Pulmonary artery endothelial cell (primary cell): Measurements from ENCODE around the gene SREK1IP1. TPM values are rescaled to one million over a fixed set of nuclear protein-coding genes. Genes with fewer than 3 reads are reported as not detected.
"Not testable (repeated sequence)": the region's sequence is repeated elsewhere in the genome, so short reads cannot be mapped to it uniquely, and the experiment has no call there.

Source experiments
- DNase-seq: peaks from one replicate; pipeline ENCODE4 v3.0.0-alpha.2; 2011; ENCODE audit warnings: low read depth, low spot score
- total RNA-seq: library from RNA; depleted of rRNA; stranded (reverse); fragments of >200 nt; gene quantifications from 2 replicates; pipeline ENCODE4 v1.2.3, GENCODE V29; 2014

The SREK1IP1 gene
- total RNA-seq, 1 donor from 2014 or later, result 13.8 TPM

DNA sequence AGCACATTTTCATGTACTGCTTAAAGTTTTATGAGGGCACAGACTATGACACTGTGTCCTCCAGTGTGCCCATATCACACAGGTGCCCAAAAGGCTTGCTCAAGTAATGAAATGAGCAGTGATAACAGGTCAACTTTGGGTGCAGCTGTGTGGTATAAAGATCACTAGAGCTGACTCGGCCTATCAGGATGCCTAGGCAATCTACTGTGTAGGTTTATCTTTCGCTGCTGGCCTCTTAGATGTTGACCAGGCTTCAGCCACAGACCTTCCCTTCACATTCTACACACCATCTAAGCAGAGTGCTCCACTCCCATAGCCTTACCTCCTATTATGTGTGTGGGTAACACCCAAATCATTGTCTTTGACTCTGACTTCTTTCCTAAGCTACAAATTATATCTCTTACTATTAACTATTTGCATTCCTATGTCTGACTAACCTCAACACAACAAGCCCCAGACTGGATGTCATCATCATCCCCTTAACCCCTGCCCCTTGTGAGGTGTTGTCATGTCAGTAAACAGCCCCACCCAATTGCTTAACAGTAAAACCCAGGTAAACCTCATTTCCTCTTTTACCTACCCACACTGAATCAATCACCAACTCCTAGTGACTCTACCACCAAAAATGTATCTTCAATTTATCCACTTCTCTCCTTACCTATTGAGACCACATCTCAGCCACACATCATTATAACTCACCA is 2.5 kb downstream of the SREK1IP1 start:
- DNase-seq, result no peak

DNA sequence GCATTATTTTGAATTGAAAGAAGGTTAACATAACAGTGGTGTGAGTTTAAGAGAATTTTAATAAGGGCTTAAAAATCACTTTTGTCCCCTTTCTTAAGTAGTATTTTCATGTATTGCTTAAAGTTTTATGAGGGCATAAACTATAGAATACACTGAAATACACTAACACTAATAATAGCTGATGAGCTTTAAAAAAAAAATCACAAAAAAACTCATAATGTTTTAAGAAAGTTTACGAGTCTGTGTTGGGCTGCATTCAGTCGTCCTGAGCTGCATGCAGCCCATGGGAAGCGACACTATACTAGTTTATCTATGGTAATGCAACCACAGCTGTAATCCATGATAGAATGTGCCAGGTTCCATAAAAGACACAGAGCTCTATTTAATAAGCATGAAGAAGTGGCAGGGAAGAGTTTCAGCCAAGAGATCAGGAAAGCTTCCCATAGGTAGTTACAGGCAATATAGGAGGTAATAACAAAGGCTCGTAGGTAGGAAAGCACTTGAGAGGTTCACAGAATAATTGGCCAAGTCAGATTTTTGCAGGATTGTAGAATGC is 4.5 kb downstream of the SREK1IP1 start:
- no peak for DNase-seq

DNA sequence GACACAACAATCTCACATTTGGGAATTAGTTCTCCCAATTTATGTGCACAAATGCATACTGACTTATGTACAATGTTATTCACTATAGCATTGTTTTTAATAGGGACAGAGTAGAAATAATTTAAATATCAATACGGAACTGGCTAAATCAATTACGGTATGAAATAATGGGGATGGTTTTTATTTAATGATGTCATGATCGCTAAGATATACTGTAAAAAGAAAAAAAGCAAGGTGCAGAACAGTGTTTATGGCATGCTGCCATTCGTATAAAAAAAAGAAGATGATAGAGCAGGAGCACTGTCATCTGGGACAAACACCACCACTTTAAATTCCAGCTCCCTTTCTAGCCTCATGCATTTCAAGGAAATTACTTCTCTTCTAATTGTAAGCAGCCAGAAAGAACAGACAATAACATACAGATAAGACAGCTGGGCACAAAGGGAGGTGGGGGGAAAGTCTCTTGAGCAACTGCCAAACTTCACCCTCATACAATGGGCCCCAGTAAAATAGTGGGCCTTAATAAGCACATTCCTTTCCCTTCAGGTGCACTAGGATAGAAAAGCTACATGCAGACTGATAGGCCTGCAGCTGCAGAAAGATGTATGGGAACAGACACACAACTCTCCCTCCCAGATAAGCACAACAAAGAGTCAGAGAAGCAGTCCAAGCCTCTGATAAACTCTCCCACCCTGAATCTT is 8.4 kb downstream of the SREK1IP1 start:
- DNase-seq, result no peak

DNA sequence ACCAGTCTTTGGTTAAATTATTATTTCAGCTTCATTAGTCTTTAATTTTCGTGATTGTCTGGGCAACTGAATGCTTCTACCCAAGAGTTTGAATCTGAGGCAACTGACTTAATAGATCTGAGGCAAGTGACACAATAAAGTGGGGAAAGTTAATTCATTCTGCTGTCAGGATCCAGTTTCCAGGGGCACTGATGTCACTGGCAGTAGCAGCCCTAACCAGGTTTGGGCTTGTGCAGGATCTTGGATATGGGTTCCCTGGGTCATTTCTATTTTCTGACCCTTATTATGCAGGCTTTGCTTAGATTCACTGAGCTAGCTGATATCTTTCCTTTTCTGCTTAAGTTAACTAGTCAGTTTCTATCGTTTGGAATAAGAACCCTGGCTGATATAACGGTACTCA is 9.6 kb downstream of the SREK1IP1 start:
- DNase-seq, result no peak

DNA sequence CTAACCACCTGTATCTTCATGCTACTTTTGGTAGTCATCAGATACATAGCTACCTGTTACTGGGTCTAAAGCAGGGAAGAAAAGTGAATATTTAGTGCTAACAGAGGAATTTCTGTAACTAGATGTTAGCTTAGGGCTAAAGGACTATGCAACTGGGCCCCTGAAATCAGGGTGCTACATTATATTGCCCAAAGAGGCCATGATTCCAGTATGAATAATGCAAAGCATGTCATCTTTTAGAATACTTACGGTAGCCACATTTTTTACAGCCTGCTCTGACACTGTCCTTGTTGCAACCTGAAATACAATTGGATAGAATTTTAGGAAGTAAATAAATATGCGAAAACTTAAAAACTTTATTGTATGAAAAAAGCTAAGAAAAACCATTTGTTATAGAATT is 14.4 kb downstream of the SREK1IP1 start:
- DNase-seq, result no peak

DNA sequence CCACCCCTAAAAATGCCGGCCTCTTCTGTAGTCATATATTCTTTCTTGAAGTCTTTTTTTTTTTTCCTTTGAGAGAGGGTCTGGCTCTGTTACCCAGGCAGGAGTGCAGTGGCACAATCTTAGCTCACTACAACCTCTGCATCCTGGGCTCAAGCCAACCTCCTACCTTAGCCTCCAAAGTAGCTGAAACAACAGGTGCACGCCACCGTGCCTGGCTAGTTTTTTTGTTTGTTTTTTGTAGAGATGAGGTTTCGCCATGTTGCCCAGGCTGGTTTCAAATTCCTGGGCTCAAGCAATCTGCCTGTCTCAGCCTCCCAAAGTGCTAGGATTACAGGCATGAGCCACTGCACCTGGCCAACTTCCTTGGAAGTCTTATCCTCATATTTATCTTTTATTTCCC is 19.1 kb downstream of the SREK1IP1 start:
- DNase-seq, result no peak

DNA sequence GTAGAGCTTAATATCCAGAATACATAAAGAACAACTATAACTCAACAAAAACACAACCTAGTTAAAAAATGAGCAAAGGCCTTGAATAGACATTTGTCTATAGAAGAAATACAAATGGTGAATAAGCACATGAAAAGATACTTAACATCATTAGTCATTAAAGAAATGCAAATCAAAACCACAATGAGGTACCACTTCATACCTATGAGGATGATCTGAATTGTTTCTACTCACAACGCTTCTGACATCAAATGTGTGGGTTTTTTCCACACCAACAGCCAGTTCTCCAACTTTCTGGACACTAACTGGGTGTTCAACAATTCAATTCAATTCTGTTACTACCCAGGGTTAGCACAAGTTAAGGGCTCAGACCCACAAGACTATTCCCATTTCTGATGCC is 22.0 kb downstream of the SREK1IP1 start:
- DNase-seq, result no peak

DNA sequence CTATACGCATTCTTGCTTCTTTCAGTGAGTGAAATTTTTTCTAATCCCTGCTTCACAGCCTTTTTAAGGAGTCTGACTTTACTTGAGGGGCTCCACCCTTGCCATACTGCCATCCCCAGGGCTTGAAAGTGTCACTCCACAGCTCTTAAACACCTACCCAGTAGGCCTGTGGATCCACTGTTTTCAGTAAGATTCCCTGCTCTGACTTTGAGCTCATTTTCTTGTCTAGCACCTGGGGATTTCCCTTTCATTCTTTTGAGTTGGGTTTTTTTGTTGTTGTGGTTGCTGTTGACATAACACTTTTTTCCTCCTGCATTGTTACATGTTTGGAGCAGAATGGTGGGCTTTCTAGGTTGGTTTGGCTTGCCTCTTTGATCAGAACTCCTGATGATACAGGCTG is 23.6 kb downstream of the SREK1IP1 start:
- no peak for DNase-seq

DNA sequence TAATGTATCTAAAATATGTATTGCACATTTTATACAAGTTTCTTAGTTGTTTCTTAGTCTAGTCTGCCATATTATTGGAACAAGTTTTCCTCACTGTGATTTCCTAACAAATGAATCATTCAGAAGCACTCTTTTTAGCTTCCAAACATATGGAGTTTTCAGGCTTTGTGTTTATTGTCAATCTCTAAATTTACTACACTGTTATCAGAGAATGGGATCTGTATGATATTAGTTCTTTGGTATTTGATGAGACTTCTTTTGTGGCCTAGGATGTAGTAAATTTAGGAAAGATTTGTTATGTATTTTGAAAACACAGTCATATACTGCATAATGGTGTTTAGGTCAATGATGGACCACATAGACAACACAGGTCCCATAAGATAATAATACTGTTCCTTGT is 25.7 kb downstream of the SREK1IP1 start:
- no peak for DNase-seq

DNA sequence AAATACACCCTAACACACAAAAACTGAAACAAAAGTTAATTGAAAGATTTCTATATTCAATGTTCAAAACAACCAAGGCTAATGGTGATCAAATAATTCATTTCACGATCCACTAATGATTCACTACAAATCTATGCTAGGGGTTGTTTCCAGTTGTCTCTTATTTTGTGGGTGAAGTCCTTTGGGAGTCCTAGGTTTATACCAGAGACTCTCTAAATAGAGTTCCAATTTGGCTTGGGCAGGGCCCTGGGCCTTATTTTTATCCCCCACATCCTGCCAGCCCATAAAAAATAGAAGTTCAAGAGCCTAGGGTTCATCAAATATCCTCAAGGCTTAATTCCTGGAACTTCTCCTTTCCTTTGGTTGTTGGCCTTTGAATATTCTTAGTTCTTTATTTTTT is 26.1 kb downstream of the SREK1IP1 start:
- DNase-seq, result no peak

DNA sequence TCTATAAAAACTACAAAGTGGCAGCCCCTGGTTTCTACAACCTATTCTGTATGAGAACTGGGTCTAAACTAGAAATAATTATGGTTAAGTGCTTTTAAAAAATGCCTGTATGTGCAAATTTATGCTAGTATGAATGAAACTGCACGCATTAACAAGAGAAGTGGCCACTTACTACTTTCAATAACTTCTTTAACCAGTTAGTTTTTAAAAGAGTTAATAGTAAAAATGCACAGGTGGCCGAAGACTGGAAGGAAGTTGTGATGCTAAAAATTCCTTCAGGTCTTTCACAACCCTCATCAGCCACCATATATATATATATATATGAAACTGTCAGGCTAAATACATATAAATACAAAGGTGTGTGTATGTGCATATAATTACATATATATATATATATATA is 41.3 kb downstream of the SREK1IP1 start:
- no peak for DNase-seq

DNA sequence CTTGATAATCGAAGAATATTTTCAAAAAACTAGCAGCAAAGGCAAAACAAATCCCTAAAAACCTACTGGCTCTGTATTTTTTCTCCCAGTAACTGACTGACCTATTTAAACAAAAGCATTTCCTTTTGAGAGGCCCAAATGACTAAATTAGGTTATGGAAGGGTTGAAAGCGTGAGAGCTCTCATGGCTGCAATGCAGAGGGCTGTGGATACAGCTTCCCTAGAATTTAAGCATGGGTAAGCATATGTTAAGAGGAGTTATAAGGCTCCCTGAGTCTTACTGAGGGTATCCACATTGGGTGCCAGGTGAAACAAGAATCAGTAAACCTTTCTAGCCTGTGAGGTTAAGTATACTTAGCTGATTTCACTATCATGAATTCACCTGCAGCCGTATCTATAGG is 45.9 kb downstream of the SREK1IP1 start:
- DNase-seq, result no peak

DNA sequence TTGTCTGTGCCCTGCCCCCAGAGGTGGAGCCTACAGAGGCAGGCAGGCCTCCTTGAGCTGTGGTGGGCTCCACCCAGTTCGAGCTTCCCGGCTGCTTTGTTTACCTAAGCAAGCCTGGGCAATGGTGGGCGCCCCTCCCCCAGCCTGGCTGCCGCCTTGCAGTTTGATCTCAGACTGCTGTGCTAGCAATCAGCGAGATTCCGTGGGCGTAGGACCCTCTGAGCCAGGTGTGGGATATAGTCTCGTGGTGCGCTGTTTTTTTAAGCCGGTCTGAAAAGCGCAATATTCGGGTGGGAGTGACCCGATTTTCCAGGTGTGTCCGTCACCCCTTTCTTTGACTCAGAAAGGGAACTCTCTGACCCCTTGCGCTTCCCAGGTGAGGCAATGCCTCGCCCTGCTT is 54.0 kb downstream of the SREK1IP1 start:
- not testable (repeated sequence) for DNase-seq

DNA sequence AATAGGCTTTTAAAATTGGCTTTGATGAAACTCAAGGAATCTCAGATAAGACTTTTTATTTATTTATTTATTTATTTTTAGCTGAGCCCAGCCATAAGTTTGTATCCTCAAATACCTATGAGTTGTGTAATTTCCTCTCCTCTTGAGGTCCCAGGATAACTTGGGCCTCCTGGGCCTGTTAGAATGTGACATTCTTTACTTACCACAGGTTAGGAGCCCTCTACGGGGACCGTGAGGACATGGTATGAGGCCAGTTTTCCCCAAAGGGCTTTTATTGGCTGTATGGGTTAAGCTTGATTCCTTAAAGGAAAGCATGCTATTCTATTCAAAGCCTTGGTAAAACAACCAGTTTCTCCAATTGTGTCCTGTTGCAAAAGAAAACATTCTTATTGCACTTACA is 61.3 kb downstream of the SREK1IP1 start:
- no peak for DNase-seq

DNA sequence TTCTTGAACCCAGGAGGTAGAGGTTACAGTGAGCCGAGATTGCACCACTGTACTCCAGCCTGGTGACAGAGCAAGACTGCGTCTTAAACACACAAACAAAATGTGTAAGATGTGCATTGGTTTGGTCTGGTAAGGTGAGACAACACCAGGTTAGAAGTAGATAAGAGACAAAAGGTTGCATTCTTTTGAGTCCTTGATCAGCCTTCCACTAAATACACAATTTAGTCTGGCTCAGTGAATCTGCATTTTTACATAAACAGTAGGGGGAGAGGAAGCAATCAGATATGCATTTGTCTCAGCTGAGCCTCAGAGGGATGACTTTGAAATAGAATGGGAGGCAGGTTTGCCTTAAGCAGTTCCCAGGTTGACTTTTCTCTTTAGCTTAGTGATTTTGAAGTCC is 62.4 kb downstream of the SREK1IP1 start:
- DNase-seq, result not testable (repeated sequence)

DNA sequence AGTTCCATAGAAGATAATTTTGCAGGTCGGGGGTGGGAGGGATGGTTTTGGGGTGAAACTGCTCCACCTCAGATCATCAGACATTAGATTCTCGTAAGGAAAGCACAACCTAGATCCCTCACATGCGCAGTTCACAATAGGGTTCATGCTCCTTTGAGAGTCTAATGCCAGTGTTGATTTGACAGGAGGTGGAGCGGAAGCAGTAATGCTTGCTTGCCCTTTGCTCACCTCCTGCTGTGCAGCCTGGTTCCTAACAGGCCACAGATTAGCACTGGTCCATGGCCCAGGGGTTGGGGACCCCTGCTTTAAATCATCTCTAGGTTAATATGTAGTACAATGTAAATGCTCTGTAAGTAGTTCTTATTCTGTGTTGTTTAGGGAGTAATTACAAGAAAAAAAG is 67.7 kb downstream of the SREK1IP1 start:
- no peak for DNase-seq

DNA sequence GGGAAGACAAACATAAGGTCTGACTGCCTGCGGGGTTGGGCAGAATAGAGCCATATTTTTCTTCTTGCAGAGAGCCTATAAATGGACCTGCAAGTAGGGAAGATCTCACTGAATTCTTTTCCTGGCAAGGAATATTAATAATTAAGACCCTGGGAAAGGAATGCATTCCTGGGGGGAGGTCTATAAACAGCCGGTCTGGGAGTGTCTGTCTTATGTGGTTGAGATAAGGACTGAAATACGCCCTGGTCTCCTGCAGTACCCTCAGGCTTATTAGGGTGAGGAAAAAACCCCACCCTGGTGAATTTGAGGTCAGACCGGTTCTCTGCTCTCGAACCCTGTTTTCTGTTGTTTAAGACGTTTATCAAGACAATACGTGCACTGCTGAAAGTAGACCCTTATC is 72.1 kb downstream of the SREK1IP1 start:
- DNase-seq, result not testable (repeated sequence)

DNA sequence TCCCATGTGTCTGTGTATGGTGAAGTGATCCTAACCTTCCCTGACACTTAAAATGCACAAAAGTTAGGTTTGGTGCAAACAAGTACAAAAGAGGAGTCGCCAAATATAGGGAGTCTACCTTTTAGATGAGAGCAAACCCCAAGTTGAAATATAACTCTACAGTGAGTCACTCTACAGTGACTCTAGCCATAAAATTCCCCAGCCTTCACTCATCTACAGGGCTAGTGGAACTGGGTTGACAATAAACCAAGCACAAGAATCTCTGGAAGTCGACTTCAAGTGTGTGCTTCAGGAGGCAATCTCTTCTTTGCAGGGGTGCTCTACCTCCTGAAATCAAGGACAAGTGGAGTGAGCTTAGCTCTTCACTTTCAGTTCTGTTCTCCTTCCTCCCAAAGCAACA is 74.9 kb downstream of the SREK1IP1 start:
- no peak for DNase-seq

DNA sequence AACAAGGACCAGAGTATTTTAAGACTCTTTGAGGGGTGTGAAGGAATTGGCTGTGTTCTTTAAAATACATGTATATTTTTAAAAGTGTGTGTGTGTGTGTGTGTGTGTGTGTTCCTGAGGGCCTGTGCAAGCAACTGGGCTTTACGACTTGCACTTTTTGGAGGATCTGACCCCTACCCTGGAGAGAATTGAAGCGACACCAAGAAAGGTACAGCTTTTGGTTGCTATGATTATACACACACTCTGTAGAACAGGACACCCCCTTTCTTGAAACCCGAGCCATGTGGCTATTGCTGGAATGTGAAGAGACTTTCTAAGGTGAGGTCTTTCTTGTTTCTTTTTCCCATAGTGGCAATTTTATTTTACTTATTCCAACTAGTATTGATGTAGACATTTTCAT is 77.2 kb downstream of the SREK1IP1 start:
- DNase-seq, result no peak

DNA sequence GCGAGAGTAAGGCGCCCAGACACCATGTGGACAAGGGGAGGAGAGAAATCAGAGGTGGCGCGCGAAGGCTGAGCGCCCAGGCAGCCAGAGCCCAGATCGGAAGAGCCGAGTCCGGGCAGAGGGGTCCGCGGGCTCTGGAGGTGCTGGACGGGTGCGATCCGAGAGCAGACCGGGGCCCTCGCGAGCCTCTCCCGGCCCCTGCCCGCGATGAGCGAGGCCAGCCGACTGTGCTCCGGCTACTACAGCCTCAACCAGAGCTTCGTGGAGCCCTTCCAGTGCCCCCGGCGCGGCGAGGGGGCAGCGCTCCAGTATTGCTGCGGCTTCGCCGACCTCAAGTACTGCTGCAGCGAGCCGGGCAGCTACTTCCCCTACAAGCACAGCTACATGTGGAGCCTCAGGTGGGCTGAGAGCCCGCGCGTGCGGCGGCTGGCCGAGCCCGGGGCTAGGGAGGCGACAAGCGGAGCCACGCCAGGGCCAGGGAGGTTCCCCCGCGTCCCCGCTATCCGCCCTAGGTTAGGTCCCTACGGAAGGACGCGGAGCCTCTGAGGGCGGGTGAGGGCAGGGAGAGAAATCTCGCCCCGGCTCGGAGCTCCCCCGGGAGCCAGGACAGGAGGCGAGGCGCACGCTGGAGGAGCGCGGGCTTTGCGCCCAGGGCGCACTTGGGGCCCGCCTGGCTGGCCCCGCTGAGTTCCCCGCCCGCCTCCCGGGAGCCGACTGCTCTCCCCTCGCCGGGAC is 77.9 kb downstream of the SREK1IP1 start, which contains the start of gene SHISAL2B:
Gene SHISAL2B, plus strand, starts transcription at position 87 of the 735 bp plus-strand sequence. Its CDS starts 121 bp downstream, at position 208.
- DNase-seq, result no peak

DNA sequence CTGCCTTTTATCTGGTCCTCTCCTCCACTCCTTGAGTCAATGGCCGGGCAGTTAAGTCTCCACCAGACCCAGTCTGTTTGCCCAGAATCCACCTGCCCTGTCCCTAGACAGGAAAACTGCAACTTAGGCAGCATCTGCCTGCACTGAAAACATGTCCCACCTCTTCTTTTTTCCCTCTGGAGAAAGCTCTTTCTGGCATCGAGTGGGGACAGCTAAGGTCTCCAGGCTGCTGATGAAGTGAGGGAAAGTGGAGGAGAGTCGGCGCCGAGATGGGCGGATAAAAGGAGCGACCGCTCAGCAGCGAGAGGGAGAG is 78.4 kb downstream of the SREK1IP1 start:
- no peak for DNase-seq

DNA sequence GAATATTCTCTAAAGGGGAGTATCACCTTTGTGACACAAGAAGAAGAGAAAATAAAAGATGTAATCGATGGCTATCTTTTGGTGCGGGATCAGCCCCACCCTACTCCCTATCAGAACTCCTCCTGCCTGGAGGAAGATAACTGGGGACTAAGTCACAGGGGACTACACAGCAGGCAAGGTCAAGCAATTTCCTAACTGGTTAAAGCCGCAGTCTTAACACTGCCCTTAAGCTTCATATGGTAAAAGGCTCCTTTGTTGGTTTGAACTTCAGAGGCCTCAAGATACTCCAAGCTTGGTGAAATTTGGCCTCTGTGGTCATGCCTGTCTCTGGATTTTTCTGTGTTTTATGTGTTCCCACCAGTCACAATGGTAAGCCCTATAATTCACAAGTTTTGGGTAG is 79.5 kb downstream of the SREK1IP1 start:
- no peak for DNase-seq
